ENCODE results near the gene MIER2.

MIER2 gene

DNA sequence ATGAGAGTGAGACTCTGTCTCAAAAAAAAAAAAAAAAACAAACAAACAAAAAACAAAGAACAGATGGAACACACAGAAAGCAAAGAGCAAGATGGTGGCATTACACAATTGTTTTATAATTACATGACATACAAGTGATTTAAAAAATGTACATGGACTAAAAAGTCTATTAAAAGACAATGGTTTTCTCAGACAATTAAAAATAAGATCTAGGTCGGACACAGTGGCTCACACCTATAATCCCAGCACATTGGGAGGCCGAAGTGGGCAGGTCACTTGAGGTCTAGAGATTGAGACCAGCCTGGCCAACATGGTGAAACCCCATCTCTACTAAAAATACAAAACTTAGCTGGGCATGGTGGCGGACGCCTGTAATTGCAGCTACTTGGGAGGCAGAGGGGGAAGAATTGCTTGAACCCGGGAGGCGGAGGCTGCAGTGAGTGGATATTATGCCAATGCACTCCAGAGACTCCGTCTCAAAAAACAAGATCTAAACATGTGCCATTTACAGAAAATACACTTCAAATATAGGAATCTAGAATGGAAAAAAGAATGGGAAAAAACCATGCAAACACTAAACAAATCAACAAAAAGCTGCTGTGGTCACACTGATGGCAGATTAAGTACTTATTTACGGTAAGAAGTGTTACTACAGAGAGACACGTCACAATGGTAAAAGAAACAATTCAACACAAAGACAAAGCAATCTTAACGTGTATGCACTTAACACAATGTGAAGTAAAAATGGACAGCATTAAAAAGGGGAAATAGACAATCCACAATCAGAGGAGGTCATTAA is 26.7 kb downstream of the MIER2 start:
- TF ChIP-seq, protein P1, sequence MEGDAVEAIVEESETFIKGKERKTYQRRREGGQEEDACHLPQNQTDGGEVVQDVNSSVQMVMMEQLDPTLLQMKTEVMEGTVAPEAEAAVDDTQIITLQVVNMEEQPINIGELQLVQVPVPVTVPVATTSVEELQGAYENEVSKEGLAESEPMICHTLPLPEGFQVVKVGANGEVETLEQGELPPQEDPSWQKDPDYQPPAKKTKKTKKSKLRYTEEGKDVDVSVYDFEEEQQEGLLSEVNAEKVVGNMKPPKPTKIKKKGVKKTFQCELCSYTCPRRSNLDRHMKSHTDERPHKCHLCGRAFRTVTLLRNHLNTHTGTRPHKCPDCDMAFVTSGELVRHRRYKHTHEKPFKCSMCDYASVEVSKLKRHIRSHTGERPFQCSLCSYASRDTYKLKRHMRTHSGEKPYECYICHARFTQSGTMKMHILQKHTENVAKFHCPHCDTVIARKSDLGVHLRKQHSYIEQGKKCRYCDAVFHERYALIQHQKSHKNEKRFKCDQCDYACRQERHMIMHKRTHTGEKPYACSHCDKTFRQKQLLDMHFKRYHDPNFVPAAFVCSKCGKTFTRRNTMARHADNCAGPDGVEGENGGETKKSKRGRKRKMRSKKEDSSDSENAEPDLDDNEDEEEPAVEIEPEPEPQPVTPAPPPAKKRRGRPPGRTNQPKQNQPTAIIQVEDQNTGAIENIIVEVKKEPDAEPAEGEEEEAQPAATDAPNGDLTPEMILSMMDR (IDR thresholded peaks at IDR 0.05), result no peak
- H3K9me3 Mint-ChIP-seq, result peaks cover 40% of the 10 kb centered on the region
- H3K27ac Mint-ChIP-seq, result no peak overlapping the region
- peaks cover 14% of the 10 kb centered on the region for H3K4me1 Mint-ChIP-seq
- H3K27me3 Mint-ChIP-seq (ENCODE audit: low read depth, poor library complexity), result peaks cover 3% of the 10 kb centered on the region
- DNase-seq, result no peak
- H3K4me3 Mint-ChIP-seq, result no peak overlapping the region
- H3K36me3 Mint-ChIP-seq (ENCODE audit: low read depth), result no peaks in the 10 kb centered on the region

DNA sequence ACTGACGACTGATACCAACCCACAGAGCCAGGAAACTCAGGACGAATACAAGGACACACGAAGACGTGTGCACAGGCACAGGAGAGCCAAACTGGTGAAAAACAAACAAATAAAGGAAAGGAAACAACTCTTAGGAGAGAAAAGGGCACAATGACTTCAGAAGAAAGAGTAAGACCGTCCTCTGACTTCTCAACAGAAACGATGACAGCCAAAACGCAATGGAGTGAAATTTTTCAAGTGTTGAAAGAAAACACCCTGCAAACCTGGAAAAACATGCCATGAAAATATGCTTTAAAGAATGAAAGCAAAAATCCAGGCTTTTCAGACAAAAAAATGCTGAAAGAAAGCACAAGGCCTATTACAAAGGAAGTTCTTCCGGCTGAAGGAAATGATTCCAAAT is 28.8 kb downstream of the MIER2 start:
- H3K27ac Mint-ChIP-seq, result no peak overlapping the region
- DNase-seq, result no peak
- peaks cover 14% of the 10 kb centered on the region for H3K4me1 Mint-ChIP-seq
- peaks cover 40% of the 10 kb centered on the region for H3K9me3 Mint-ChIP-seq
- TF ChIP-seq, protein P1 (IDR thresholded peaks at IDR 0.05), result no peak
- peaks cover 5% of the 10 kb centered on the region for H3K27me3 Mint-ChIP-seq (ENCODE audit: low read depth, poor library complexity)
- H3K36me3 Mint-ChIP-seq (ENCODE audit: low read depth), result peaks cover 5% of the 10 kb centered on the region
- H3K4me3 Mint-ChIP-seq, result no peak overlapping the region

DNA sequence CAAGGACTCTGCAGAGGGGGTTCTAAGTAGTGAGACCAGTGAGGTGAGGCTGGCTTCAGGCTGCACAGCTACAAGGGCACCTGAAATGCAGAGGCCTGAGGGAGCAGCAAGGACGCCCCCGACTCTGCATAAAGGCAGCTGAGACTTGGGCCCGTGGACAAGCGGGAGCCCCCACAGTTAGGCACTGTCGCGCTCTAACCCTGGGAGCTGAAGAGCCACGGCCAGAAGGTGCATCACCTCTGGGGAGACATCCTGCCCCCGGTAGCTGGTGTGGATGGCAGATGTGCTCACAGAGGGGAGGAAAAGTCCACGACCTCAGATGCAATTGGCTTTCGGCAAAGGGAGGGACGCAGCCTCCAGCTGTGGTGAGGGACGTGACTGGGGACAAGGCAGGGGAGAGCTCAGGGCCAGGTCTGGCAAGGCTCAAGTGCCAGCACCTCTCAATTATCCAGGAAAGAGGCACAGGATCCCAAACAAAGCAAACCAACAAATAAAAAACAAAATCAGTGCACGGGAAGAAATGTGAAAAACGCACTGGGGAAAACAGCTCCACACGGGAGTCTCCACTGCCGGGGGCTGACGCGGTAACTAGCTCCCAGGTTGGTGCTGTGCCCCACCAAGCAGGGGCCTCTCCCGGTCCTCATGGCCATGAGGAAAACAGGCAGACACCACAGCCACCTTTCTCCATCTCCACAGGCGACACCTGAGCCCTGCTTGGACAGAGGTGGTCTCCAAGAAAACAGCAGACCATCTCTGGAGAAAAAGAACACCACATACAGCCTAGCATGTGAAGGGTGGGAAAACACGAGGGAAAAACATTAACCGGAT is 30.4 kb downstream of the MIER2 start:
- peaks cover 17% of the 10 kb centered on the region for H3K4me1 Mint-ChIP-seq
- no peak for DNase-seq
- TF ChIP-seq, protein P1 (IDR thresholded peaks at IDR 0.05), result no peak
- H3K4me3 Mint-ChIP-seq, result peak overlapping the region; percentile 25
- peak overlapping the region; percentile 94 for H3K27ac Mint-ChIP-seq
- H3K36me3 Mint-ChIP-seq (ENCODE audit: low read depth), result peaks cover 8% of the 10 kb centered on the region
- peaks cover 40% of the 10 kb centered on the region for H3K9me3 Mint-ChIP-seq
- H3K27me3 Mint-ChIP-seq (ENCODE audit: low read depth, poor library complexity), result peaks cover 5% of the 10 kb centered on the region

DNA sequence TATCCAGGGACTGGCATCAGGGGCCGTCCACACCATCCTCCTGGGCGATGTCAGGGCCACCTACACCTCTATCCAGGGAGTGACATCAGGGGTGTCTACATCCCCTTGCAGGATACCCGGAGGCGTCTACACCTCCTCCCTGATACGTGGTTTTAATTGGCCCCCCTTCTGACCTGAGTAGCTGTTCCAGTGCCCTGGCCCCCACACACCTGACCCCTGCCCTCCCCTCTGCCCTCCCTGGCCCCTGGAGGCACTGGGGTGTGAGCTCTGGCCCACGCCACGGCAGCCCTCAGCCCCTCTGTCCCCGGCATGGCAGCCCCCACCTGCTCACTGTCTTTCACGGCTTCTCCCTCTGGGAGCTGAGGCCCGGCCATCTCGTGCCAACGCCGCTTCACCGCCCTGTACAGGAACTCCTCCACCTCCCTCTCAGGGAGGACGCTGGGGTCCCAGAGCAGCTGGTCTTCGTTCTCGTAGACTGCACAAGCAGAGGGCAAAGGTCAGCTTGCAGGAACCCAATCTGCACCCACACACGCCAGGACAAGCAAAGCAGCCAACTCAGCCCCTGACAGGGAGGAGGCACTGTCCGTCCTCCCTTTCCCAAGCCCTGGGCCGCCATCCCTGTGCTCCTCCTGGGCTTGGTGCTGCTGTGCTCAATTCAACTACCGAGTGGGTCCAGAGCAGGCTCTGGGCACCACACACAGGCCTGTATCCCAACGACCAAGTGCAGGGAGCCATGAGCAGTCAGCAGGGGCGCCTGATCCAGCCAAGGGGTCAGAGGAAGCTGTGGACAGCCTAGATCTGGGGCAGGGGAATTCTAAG is 31.2 kb downstream of the MIER2 start:
- Mint-ChIP-seq H3K27ac (peak overlapping the region; percentile 94), H3K4me1 (peaks cover 17% of the 10 kb centered on the region), H3K9me3 (peaks cover 35% of the 10 kb centered on the region), H3K27me3 (ENCODE audit: low read depth, poor library complexity) (peaks cover 5% of the 10 kb centered on the region), H3K36me3 (ENCODE audit: low read depth) (peaks cover 8% of the 10 kb centered on the region), H3K4me3 (no peak overlapping the region)
- TF ChIP-seq, protein P1 (IDR thresholded peaks at IDR 0.05), result no peak
- DNase-seq, result no peak

DNA sequence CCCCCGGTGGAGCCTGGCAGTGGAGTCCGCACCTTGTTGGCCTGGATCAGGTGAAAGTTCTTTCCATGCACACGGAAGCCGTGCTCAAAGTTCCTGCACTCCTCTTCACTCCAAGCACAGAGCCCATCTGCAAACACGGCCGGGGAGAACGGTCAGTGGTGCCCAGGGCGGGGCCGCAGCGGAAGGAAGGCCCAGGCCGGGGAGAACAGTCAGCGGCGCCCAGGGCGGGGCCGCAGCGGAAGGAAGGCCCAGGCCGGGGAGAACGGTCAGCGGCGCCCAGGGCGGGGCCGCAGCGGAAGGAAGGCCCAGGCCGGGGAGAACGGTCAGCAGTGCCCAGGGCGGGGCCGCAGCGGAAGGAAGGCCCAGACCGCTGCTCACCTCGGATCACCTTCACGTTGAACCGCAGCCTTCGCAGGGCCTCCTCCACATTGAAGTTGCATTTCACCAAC is 32.8 kb downstream of the MIER2 start:
- Mint-ChIP-seq H3K27me3 (ENCODE audit: low read depth, poor library complexity) (peaks cover 5% of the 10 kb centered on the region), H3K9me3 (peaks cover 21% of the 10 kb centered on the region), H3K4me3 (no peak overlapping the region), H3K4me1 (peaks cover 17% of the 10 kb centered on the region), H3K36me3 (ENCODE audit: low read depth) (peaks cover 13% of the 10 kb centered on the region), H3K27ac (no peak overlapping the region)
- no peak for DNase-seq
- TF ChIP-seq, protein P1 (IDR thresholded peaks at IDR 0.05), result no peak

Data from nephron progenitor cell (in vitro differentiated cells).